ENCODE measurements around the gene IGFN1.
A peak's percentile ranks its signal among the peaks of the same experiment; 100 is the strongest.

Gene IGFN1

GRCh38 chr1:201183753-201184152, 6.9 kb upstream of the IGFN1 start:
- no peak for TF ChIP-seq CTCF (IDR thresholded peaks at IDR 0.05)

- TF ChIP-seq CTCF (IDR thresholded peaks at IDR 0.05), result peak; percentile 67; the same call in 1 of the 2 replicates
Observed at GRCh38 chr1:201184307-201185122, 6.1 kb upstream of the IGFN1 start.

GRCh38 chr1:201185123-201185453, 5.5 kb upstream of the IGFN1 start:
- no peak; the same call in 1 of the 2 replicates for TF ChIP-seq CTCF (IDR thresholded peaks at IDR 0.05)

DNA sequence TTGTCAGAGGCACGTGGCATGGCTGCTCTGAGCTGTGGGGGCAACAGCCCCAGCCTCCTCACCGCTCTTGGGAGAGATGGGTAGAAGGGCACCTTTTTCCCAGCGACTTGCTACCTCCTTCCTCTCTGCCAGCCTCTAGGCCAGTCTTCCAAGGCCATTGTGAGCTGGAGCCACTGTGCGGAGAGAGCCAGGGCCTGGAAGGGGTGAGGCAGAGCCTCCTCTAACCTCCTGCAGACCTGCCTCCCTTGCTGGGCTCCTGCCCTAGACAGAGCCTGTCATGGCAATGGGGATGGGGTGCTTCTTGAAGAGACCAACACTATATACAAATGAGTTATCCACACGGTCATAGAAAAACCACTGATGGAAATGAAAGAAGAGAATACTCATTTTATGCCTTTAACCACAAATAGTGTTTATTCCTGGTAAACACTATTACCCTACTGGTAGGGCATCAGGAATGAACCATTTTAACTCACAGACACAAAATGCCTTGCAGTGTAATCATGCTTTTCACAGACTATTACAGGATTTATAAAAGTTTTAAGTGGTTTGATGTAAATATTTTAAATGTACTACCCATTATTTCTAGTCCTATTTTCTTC, 5.0 kb upstream of the IGFN1 start:
- TF ChIP-seq CTCF (IDR thresholded peaks at IDR 0.05), result no peak

GRCh38 chr1:201186192-201186591, 4.4 kb upstream of the IGFN1 start:
- no peak for TF ChIP-seq CTCF (IDR thresholded peaks at IDR 0.05)

- TF ChIP-seq CTCF (IDR thresholded peaks at IDR 0.05), result no peak
Observed at GRCh38 chr1:201189085-201189484, 1.5 kb upstream of the IGFN1 start.

GRCh38 chr1:201190005-201190404, 619 bp upstream of the IGFN1 start:
- no peak for TF ChIP-seq CTCF (IDR thresholded peaks at IDR 0.05)
